Thyroid gland (tissue), 4 donors: ENCODE measurements around the gene AP1B1. TPM values are rescaled to one million over a fixed set of nuclear protein-coding genes. Genes with fewer than 3 reads are reported as not detected.

ENCODE experiments used
- DNase-seq, 2 donors: peaks; one replicate each; pipeline ENCODE4 v3.0.0-alpha.2; 2019
- H3K27ac ChIP-seq, 3 donors: fragments of 200-600 bp; sonication (generic); 1 replicate in 2 of 3; 2 replicates in 1 of 3; pipeline ENCODE4 v1.5.1; 2016 to 2019; ENCODE audit warnings: mild to moderate bottlenecking in 1 of 3, moderate library complexity in 1 of 3
- H3K27me3 ChIP-seq: fragments of 200-600 bp; sonication (generic); one replicate; pipeline ENCODE4 v1.5.1; 2019
- H3K36me3 ChIP-seq, 2 donors: fragments of 200-600 bp; sonication (generic); one replicate each; pipeline ENCODE4 v1.5.1; 2016 to 2019
- H3K4me1 ChIP-seq, 2 donors: fragments of 200-600 bp; sonication (generic); one replicate each; pipeline ENCODE4 v1.5.1; 2017 to 2019
- H3K4me3 ChIP-seq, 3 donors: fragments of 200-600 bp; sonication (generic); replicated peaks in 1 of 3; 1 replicate in 2 of 3; 2 replicates in 1 of 3; pipeline ENCODE4 v1.5.1; 2016; ENCODE audit warnings: mild to moderate bottlenecking in 1 of 3
- H3K9me3 ChIP-seq: fragments of 200-600 bp; sonication (generic); one replicate; pipeline ENCODE4 v1.5.1; 2017
- POLR2A ChIP-seq, 2 donors: fragments of 450-650 bp; IDR thresholded peaks; one replicate each; pipeline ENCODE4 v1.6.1; 2017; ENCODE audit warnings: antibody characterized with exemption in 2 of 2, mild to moderate bottlenecking in 2 of 2, moderate library complexity in 1 of 2
- WGBS, 2 donors: methylation state at CpG; one replicate each; pipeline ENCODE4 v1.1.5; 2017; 5-methylcytosine and 5-hydroxymethylcytosine counted together
- intact Hi-C: fragments of 100-400 bp; cut with DNase I; formaldehyde crosslinking; loops from one replicate; pipeline ENCODE4 v1.15.1; 2023
- total RNA-seq, 4 donors: library from RNA; depleted of rRNA; stranded (reverse); fragments of >200 nt; gene quantifications; one replicate each; pipeline ENCODE4 v1.2.3, GENCODE V29; 2016
- TF ChIP-seq, protein P1 (sequence below), 6 experiments: fragments of 200-600 bp in 3 of 6; fragments of 450-650 bp in 3 of 6; sonication (generic) in 3 of 6; IDR thresholded peaks; one replicate each; pipeline ENCODE4 v1.5.1; 2016 to 2019; ENCODE audit warnings: antibody characterized with exemption in 6 of 6, mild to moderate bottlenecking in 2 of 6, inconsistent platforms in 1 of 6, moderate library complexity in 1 of 6

The AP1B1 gene
- total RNA-seq, 4 donors from 2014 or later: 45.0 to 103 (median 91.4) TPM

DNA sequence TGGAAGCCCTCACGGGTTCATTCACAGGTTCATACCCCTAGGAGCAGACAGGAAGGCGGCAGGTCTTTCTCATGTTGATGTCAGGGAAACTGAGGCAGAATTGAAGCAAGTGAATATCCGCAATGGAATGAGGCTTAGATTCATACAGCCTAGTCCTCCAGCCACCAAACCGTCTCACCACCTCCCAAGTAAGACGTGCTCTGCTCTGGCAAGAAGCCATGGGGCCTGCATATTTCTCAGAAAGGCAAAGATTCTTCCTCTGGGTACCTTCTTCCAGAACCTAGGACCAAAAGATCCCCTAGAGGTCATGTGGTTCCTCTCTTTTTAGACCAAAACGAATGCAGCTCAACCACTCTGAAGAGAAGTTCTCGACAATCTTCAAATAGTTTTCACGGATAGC, 1.7 kb downstream of the AP1B1 start:
- no peak for TF ChIP-seq POLR2A (IDR thresholded peaks at IDR 0.05)
- TF ChIP-seq, protein P1, sequence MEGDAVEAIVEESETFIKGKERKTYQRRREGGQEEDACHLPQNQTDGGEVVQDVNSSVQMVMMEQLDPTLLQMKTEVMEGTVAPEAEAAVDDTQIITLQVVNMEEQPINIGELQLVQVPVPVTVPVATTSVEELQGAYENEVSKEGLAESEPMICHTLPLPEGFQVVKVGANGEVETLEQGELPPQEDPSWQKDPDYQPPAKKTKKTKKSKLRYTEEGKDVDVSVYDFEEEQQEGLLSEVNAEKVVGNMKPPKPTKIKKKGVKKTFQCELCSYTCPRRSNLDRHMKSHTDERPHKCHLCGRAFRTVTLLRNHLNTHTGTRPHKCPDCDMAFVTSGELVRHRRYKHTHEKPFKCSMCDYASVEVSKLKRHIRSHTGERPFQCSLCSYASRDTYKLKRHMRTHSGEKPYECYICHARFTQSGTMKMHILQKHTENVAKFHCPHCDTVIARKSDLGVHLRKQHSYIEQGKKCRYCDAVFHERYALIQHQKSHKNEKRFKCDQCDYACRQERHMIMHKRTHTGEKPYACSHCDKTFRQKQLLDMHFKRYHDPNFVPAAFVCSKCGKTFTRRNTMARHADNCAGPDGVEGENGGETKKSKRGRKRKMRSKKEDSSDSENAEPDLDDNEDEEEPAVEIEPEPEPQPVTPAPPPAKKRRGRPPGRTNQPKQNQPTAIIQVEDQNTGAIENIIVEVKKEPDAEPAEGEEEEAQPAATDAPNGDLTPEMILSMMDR (IDR thresholded peaks at IDR 0.05): no peak
- no peak for DNase-seq
- no peak overlapping the region for H3K4me3 ChIP-seq
- no peaks in the 10 kb centered on the region for H3K27me3 ChIP-seq
- peaks cover 24 to 42% of the 10 kb centered on the region in 2 donors for H3K4me1 ChIP-seq
- peak overlapping the region; percentile 2 to 55 (median 41) for H3K27ac ChIP-seq
- 74 to 75% methylated on average over 8 of the region's 8 CpGs for WGBS, 2 donors
- intact Hi-C loops: loop anchor here (10.0 kb wide), 1 partner anchor 72 kb away; the partner anchor contains the start of gene RASL10A
- H3K9me3 ChIP-seq: no peaks in the 10 kb centered on the region
- H3K36me3 ChIP-seq: no peaks in the 10 kb centered on the region

DNA sequence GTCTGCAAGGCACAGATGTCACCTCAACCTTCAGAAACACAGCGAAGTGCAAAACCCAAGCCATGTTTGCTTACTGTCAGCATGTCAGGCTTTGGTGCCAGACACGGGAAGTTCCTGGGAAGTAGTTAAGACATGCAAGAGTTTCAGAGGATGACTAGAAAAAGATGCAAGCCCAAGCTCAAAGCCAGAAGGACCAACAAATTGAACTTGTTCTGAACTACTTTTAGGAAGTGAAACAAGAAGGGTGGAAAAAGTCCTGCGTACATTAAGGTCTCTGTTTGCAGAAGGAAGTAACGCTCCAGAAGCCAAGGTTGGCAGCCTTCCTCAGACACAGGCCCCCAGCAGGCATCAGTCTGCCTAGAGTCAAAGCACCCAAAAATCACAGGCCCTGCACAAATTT, 2.6 kb downstream of the AP1B1 start:
- Histone ChIP-seq H3K27ac (peak overlapping the region in 2 of 3 donors; percentile 41 to 55), H3K4me1 (peaks cover 24 to 36% of the 10 kb centered on the region in 2 donors), H3K36me3 (no peaks in the 10 kb centered on the region), H3K27me3 (no peaks in the 10 kb centered on the region), H3K9me3 (no peaks in the 10 kb centered on the region), H3K4me3 (no peak overlapping the region)
- intact Hi-C loops: loop anchor here (10.0 kb wide), 1 partner anchor 71 kb away; the partner anchor contains the start of gene RASL10A
- WGBS, 2 donors: 32 to 42% methylated on average over 4 of the region's 4 CpGs
- no peak for TF ChIP-seq POLR2A (IDR thresholded peaks at IDR 0.05)
- TF ChIP-seq, protein P1 (IDR thresholded peaks at IDR 0.05): no peak
- DNase-seq: peak; percentile 62 to 68

DNA sequence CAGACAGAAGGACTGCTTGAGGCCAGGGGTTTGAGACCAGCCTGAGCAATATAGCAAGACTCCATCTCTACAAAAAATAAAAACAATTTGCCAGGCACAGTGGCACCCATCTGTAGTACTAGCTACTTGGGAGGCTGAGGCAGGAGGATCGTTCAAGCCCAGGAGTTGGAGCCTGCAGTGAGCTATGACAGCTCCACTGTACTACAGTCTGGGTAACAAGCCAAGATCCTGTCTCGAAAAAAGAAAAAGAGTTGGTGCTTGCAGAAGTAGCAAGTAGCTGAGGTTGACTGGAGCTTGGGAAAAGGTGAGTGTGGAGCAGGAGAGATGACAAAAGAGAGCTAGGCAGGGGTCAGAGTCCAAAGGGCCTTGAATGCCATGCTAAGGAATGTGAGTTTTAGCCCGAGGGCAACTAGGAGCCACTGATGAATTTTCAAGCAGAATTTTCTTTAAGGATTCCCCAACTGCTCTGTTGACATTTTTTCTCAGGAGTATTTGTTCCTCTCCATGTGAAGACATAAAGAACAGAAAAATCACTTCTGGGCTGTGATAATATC, 3.1 kb downstream of the AP1B1 start:
- DNase-seq: no peak
- TF ChIP-seq POLR2A (IDR thresholded peaks at IDR 0.05): no peak
- TF ChIP-seq, protein P1 (IDR thresholded peaks at IDR 0.05): no peak
- Histone ChIP-seq H3K9me3 (no peaks in the 10 kb centered on the region), H3K36me3 (no peaks in the 10 kb centered on the region), H3K4me1 (peaks cover 24 to 36% of the 10 kb centered on the region in 2 donors), H3K27ac (peak overlapping the region in 2 of 3 donors; percentile 10 to 55), H3K27me3 (no peaks in the 10 kb centered on the region), H3K4me3 (no peak overlapping the region)
- intact Hi-C loops: loop anchor here (10.0 kb wide), 1 partner anchor 70 kb away; the partner anchor contains the start of gene RASL10A
- 80 to 82% methylated on average over 3 of the region's 3 CpGs for WGBS, 2 donors

DNA sequence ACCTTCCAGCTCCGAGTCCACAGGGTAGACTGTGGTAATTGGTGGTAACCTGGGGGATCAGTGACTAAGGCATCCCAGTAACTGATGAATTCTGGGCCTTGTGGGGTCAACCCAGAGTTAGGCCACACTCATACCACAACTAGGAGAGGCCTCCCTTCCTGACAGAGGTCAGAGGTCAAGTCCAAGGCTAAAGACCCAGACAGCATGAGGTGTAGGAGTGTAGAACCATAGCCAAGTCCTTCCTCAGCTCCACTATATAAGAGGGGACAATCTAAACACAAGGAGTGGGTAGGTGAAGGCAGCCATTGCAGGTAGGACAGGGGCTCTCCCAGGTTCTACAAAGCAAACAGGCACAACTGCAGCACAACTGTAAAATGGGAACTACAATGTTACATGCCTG, 4.6 kb downstream of the AP1B1 start:
- no peak for TF ChIP-seq POLR2A (IDR thresholded peaks at IDR 0.05)
- TF ChIP-seq, protein P1 (IDR thresholded peaks at IDR 0.05): no peak
- no peaks in the 10 kb centered on the region for H3K36me3 ChIP-seq
- H3K4me1 ChIP-seq: peaks cover 24 to 31% of the 10 kb centered on the region in 2 donors
- no peak overlapping the region for H3K4me3 ChIP-seq
- intact Hi-C loops: loop anchor here (10.0 kb wide), 1 partner anchor 69 kb away; the partner anchor contains the start of gene RASL10A
- DNase-seq: no peak
- no peak overlapping the region for H3K27ac ChIP-seq
- H3K9me3 ChIP-seq: no peaks in the 10 kb centered on the region
- no peaks in the 10 kb centered on the region for H3K27me3 ChIP-seq
- 100% methylated on average over 1 of the region's 1 CpG for WGBS, 2 donors

DNA sequence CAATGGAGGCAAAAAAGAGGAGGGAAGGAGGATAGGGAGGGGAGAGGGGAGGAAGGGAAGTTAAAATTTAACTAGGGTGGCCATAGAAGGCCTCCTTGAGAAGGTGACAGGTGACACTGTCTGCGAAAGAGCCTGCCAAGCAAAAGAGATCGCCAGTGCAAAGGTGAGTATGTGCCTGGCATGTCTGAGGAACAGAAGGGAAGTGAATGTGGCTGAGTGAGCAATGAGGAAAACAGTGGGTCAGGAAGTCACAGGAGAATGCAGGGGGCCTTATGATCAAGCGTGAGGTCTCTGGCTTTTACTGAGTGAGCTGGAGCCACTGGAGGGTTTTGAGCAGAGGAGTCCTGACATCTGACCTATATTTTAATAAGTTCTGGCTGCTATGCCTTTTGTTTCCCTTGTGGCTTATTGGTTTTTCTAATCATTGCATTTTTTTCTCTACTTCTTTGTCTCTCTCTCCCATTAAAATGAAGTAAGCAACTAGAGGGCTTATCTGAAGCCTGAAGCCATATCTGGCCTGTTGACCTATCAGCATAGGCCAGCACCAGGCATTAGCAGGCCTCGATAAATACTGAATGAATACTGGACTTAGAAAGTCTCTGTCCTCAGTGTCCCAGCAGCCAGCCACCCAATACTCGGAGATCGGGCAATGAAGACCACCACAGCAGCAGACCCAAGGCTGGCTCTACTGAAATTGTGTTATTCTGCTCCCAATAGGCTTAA, 5.6 kb downstream of the AP1B1 start:
- Histone ChIP-seq H3K4me3 (no peak overlapping the region), H3K9me3 (no peaks in the 10 kb centered on the region), H3K27ac (no peak overlapping the region), H3K4me1 (peaks cover 23 to 33% of the 10 kb centered on the region in 2 donors), H3K27me3 (no peaks in the 10 kb centered on the region), H3K36me3 (no peaks in the 10 kb centered on the region)
- TF ChIP-seq POLR2A (IDR thresholded peaks at IDR 0.05): no peak
- TF ChIP-seq, protein P1 (IDR thresholded peaks at IDR 0.05): no peak
- WGBS, 2 donors: 84 to 88% methylated on average over 5 to 6 of the region's 6 CpGs
- no peak for DNase-seq
- intact Hi-C loops: loop anchor here (10.0 kb wide), 1 partner anchor 68 kb away; the partner anchor contains the start of gene RASL10A
